SK-N-SH treated with all-trans-retinoic acid at 6 μM for 48 hours (cell line): ENCODE results near the gene MED27.

ENCODE experiments used
- ATAC-seq: fragments of 200-7000 bp; cut with Tn5 transposase; 3 replicates; pipeline ENCODE4 v1.9.1; 2020; ENCODE audit warnings: mild to moderate bottlenecking, moderate library complexity
- ARNTL ChIP-seq: fragments of 450-650 bp; formaldehyde crosslinking; IDR thresholded peaks from 2 replicates; pipeline ENCODE4 v1.5.0; 2020; ENCODE audit warnings: low read depth, mild to moderate bottlenecking, moderate library complexity, borderline replicate concordance
- BACH2 ChIP-seq: fragments of 250-450 bp; sonication (Bioruptor Pico); IDR thresholded peaks from 2 replicates; pipeline ENCODE4 v1.9.0; 2021; ENCODE audit warnings: mild to moderate bottlenecking, borderline replicate concordance
- CSDC2 ChIP-seq: fragments of 250-450 bp; sonication (Bioruptor Pico); IDR thresholded peaks from 2 replicates; pipeline ENCODE4 v1.5.0; 2020; ENCODE audit warnings: mild to moderate bottlenecking, moderate library complexity
- ESRRG ChIP-seq: fragments of 250-450 bp; sonication (Bioruptor Pico); IDR thresholded peaks from 2 replicates; pipeline ENCODE4 v1.6.1; 2021; ENCODE audit warnings: mild to moderate bottlenecking
- GLIS3 ChIP-seq: fragments of 250-450 bp; sonication (Bioruptor Pico); IDR thresholded peaks from 2 replicates; pipeline ENCODE4 v1.5.0; 2020; ENCODE audit warnings: mild to moderate bottlenecking, moderate library complexity
- ISL1 ChIP-seq: fragments of 250-450 bp; sonication (Bioruptor Pico); IDR thresholded peaks from 2 replicates; pipeline ENCODE4 v2.1.2; 2022; ENCODE audit warnings: mild to moderate bottlenecking, moderate library complexity
- PPARA ChIP-seq: fragments of 250-450 bp; sonication (Bioruptor Pico); IDR thresholded peaks from 2 replicates; pipeline ENCODE4 v1.5.0; 2020; ENCODE audit warnings: mild to moderate bottlenecking, borderline replicate concordance
- RARB ChIP-seq: fragments of 250-450 bp; sonication (Bioruptor Pico); IDR thresholded peaks from 2 replicates; pipeline ENCODE4 v1.8.0; 2021; ENCODE audit warnings: mild to moderate bottlenecking, moderate library complexity
- SNAI2 ChIP-seq: fragments of 250-450 bp; sonication (Bioruptor Pico); IDR thresholded peaks from 2 replicates; pipeline ENCODE4 v1.5.0; 2020; ENCODE audit warnings: mild to moderate bottlenecking, moderate library complexity
- TOX ChIP-seq: fragments of 250-450 bp; sonication (Bioruptor Pico); IDR thresholded peaks from 2 replicates; pipeline ENCODE4 v1.8.0; 2021; ENCODE audit warnings: mild to moderate bottlenecking, moderate library complexity, borderline replicate concordance
- ZC3H10 ChIP-seq: fragments of 250-450 bp; sonication (Bioruptor Pico); IDR thresholded peaks from 2 replicates; pipeline ENCODE4 v1.5.1; 2021; ENCODE audit warnings: mild to moderate bottlenecking, moderate library complexity
- ZFP3 ChIP-seq: fragments of 250-450 bp; sonication (Bioruptor Pico); IDR thresholded peaks from 2 replicates; pipeline ENCODE4 v1.5.0; 2020; ENCODE audit warnings: mild to moderate bottlenecking, moderate library complexity
- ZFP30 ChIP-seq: fragments of 450-650 bp; formaldehyde crosslinking; IDR thresholded peaks from 2 replicates; pipeline ENCODE4 v1.5.0; 2022; ENCODE audit warnings: mild to moderate bottlenecking, moderate library complexity
- ZNF565 ChIP-seq: fragments of 450-650 bp; formaldehyde crosslinking; conservative IDR thresholded peaks from 2 replicates; pipeline ENCODE4 v1.5.0; 2020; ENCODE audit warnings: low read depth, mild to moderate bottlenecking, moderate library complexity
- ZNF70 ChIP-seq: fragments of 450-650 bp; formaldehyde crosslinking; IDR thresholded peaks from 2 replicates; pipeline ENCODE4 v1.5.0; 2020; ENCODE audit warnings: mild to moderate bottlenecking, moderate library complexity
- ZNF8 ChIP-seq: fragments of 450-650 bp; formaldehyde crosslinking; IDR thresholded peaks from 2 replicates; pipeline ENCODE4 v1.5.0; 2020; ENCODE audit warnings: mild to moderate bottlenecking, moderate library complexity
- TF ChIP-seq, protein P1 (sequence below): fragments of 250-450 bp; sonication (Bioruptor Pico); IDR thresholded peaks from 2 replicates; pipeline ENCODE4 v1.8.0; 2021; ENCODE audit warnings: low read depth, mild to moderate bottlenecking, moderate library complexity, borderline replicate concordance
- TF ChIP-seq, protein P2 (sequence below): fragments of 250-450 bp; sonication (Bioruptor Pico); IDR thresholded peaks from 2 replicates; pipeline ENCODE4 v1.5.1; 2020; ENCODE audit warnings: low read depth, mild to moderate bottlenecking, moderate library complexity
- TF ChIP-seq, protein P3 (sequence below): fragments of 250-450 bp; sonication (Bioruptor Pico); IDR thresholded peaks from 2 replicates; pipeline ENCODE4 v1.8.0; 2020; ENCODE audit warnings: mild to moderate bottlenecking, moderate library complexity, borderline replicate concordance
- TF ChIP-seq, protein P4 (sequence below): fragments of 250-450 bp; sonication (Bioruptor Pico); IDR thresholded peaks from 2 replicates; pipeline ENCODE4 v1.5.1; 2021; ENCODE audit warnings: mild to moderate bottlenecking, moderate library complexity
- TF ChIP-seq, protein P5 (sequence below): fragments of 250-450 bp; sonication (Bioruptor Pico); IDR thresholded peaks from 2 replicates; pipeline ENCODE4 v1.5.0; 2020; ENCODE audit warnings: mild to moderate bottlenecking, moderate library complexity

MED27 gene

DNA sequence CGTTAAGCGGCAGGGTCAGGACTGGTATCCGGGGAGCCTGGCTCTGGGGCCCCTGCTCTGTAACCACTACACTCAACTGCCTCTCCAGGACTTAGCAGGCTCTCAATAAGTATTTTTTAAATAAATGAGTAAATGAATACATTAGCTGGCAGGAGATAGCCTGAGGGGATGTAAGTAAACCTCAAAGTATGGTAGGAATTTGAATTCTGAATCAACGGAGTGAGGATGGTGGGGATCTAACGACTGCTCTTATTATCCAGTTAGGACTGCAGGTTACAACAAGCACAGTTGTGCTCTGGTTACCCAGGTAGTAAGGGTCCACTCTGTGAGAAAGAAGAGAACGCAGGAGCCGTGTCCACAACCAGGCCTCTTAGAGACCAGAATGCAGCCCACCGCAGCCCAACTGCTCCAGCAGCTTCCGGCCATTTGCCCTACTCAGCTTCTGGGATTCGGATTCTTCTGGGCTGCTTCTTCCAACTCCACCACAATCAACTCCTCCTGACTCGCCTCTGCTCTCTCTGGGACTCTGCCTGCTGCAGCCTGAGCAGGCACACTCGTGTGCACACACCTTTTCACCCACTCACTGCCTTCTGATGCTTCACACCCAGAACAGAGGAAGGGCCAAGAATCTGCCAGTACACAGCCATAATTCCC, 52.6 kb downstream of the MED27 start:
- TF ChIP-seq ZNF70 (no peak), CSDC2 (CRISPR knock-in tag) (no peak), TOX (no peak), ISL1 (no peak), ZFP30 (CRISPR knock-in tag) (no peak), ZFP3 (CRISPR knock-in tag) (no peak), PPARA (no peak), ZC3H10 (no peak), SNAI2 (no peak), ZNF8 (CRISPR knock-in tag) (no peak), ZNF565 (CRISPR knock-in tag) (no peak), GLIS3 (CRISPR knock-in tag) (no peak), RARB (no peak), ESRRG (CRISPR knock-in tag) (no peak)
- TF ChIP-seq, protein P1, sequence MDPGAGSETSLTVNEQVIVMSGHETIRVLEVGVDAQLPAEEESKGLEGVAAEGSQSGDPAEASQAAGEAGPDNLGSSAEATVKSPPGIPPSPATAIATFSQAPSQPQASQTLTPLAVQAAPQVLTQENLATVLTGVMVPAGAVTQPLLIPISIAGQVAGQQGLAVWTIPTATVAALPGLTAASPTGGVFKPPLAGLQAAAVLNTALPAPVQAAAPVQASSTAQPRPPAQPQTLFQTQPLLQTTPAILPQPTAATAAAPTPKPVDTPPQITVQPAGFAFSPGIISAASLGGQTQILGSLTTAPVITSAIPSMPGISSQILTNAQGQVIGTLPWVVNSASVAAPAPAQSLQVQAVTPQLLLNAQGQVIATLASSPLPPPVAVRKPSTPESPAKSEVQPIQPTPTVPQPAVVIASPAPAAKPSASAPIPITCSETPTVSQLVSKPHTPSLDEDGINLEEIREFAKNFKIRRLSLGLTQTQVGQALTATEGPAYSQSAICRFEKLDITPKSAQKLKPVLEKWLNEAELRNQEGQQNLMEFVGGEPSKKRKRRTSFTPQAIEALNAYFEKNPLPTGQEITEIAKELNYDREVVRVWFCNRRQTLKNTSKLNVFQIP (CRISPR knock-in tag), result no peak
- TF ChIP-seq, protein P2, sequence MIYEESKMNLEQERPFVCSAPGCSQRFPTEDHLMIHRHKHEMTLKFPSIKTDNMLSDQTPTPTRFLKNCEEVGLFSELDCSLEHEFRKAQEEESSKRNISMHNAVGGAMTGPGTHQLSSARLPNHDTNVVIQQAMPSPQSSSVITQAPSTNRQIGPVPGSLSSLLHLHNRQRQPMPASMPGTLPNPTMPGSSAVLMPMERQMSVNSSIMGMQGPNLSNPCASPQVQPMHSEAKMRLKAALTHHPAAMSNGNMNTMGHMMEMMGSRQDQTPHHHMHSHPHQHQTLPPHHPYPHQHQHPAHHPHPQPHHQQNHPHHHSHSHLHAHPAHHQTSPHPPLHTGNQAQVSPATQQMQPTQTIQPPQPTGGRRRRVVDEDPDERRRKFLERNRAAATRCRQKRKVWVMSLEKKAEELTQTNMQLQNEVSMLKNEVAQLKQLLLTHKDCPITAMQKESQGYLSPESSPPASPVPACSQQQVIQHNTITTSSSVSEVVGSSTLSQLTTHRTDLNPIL (CRISPR knock-in tag), result no peak
- TF ChIP-seq, protein P3, sequence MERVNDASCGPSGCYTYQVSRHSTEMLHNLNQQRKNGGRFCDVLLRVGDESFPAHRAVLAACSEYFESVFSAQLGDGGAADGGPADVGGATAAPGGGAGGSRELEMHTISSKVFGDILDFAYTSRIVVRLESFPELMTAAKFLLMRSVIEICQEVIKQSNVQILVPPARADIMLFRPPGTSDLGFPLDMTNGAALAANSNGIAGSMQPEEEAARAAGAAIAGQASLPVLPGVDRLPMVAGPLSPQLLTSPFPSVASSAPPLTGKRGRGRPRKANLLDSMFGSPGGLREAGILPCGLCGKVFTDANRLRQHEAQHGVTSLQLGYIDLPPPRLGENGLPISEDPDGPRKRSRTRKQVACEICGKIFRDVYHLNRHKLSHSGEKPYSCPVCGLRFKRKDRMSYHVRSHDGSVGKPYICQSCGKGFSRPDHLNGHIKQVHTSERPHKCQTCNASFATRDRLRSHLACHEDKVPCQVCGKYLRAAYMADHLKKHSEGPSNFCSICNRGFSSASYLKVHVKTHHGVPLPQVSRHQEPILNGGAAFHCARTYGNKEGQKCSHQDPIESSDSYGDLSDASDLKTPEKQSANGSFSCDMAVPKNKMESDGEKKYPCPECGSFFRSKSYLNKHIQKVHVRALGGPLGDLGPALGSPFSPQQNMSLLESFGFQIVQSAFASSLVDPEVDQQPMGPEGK, result no peak
- TF ChIP-seq, protein P4, sequence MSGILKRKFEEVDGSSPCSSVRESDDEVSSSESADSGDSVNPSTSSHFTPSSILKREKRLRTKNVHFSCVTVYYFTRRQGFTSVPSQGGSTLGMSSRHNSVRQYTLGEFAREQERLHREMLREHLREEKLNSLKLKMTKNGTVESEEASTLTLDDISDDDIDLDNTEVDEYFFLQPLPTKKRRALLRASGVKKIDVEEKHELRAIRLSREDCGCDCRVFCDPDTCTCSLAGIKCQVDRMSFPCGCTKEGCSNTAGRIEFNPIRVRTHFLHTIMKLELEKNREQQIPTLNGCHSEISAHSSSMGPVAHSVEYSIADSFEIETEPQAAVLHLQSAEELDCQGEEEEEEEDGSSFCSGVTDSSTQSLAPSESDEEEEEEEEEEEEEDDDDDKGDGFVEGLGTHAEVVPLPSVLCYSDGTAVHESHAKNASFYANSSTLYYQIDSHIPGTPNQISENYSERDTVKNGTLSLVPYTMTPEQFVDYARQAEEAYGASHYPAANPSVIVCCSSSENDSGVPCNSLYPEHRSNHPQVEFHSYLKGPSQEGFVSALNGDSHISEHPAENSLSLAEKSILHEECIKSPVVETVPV (CRISPR knock-in tag), result no peak
- ATAC-seq, result peak; percentile 79

DNA sequence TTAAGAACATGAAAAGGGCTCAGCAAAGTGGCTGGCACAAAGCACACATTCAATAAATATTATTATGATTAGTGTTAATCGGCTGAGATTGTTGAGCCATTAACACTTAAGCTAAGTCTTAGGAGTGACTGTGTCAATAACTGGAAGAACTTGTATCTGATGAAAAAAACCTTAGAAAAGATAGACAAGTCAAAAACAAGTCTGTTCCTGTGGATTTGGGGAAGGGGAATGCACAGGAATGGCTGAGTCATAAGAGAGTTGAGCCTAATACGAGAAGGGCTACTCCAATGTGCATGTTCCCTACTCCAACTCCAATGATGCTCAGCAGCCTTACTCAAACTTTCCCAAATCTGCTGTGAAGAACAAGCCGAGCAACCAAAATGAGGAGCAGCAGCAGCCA, 53.9 kb downstream of the MED27 start:
- TF ChIP-seq, protein P3, result no peak
- TF ChIP-seq, protein P5, sequence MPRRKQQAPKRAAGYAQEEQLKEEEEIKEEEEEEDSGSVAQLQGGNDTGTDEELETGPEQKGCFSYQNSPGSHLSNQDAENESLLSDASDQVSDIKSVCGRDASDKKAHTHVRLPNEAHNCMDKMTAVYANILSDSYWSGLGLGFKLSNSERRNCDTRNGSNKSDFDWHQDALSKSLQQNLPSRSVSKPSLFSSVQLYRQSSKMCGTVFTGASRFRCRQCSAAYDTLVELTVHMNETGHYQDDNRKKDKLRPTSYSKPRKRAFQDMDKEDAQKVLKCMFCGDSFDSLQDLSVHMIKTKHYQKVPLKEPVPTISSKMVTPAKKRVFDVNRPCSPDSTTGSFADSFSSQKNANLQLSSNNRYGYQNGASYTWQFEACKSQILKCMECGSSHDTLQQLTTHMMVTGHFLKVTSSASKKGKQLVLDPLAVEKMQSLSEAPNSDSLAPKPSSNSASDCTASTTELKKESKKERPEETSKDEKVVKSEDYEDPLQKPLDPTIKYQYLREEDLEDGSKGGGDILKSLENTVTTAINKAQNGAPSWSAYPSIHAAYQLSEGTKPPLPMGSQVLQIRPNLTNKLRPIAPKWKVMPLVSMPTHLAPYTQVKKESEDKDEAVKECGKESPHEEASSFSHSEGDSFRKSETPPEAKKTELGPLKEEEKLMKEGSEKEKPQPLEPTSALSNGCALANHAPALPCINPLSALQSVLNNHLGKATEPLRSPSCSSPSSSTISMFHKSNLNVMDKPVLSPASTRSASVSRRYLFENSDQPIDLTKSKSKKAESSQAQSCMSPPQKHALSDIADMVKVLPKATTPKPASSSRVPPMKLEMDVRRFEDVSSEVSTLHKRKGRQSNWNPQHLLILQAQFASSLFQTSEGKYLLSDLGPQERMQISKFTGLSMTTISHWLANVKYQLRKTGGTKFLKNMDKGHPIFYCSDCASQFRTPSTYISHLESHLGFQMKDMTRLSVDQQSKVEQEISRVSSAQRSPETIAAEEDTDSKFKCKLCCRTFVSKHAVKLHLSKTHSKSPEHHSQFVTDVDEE (CRISPR knock-in tag), result no peak
- TF ChIP-seq ARNTL, result no peak
- TF ChIP-seq ISL1, result no peak
- ATAC-seq, result no peak

DNA sequence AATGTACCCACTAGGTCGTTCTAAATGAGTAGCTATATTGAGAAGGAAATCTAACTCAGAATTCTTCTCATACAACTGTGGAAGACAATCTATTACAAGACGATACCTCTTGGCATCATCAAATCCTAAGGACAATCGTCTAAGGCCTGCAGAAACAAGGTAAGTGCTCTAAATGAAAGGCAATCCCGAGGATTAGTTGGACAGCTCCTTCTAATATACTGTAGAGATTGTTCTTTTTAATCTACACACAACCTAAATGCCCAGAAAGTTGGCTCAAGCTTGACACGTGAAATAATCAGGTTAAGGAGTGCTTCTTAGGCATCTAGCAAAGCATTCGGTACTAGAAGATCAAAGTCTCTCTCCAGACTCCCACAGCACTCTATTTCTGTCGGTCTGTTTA, 55.1 kb downstream of the MED27 start:
- ATAC-seq, result no peak
- TF ChIP-seq, protein P3, result no peak
- no peak for TF ChIP-seq PPARA
- no peak for TF ChIP-seq RARB
- no peak for TF ChIP-seq ISL1
- TF ChIP-seq ESRRG (CRISPR knock-in tag), result no peak
- no peak for TF ChIP-seq ZFP30 (CRISPR knock-in tag)
- TF ChIP-seq, protein P4 (CRISPR knock-in tag), result no peak
- no peak for TF ChIP-seq ZC3H10
- TF ChIP-seq SNAI2, result no peak
- no peak for TF ChIP-seq BACH2 (CRISPR knock-in tag)
- TF ChIP-seq, protein P2 (CRISPR knock-in tag), result no peak
